Measurements from ENCODE around the gene GLTP.

DNA sequence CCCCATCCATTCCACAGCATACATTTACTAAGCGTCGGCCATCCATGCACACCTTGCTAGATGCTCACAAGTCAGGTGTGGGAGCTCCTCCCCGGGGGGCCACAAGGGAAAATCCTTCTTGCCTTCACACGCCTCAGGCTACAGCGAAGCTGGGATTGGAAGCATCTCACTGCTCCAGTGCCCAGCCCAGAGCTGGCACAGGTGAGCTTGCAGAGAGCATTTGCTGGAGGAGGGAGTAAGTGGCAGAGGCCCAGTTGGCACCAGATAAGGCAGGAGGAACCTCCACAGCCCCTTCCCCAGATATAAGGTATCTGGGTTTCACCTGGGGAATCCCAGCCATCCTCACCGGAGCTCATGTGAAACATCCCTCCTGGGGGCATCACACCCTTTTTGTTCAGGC is 49.0 kb downstream of the GLTP start:
- TF ChIP-seq EZH2phosphoT487 (IDR thresholded peaks at IDR 0.05; ENCODE audit: low read length) = no peak
- TF ChIP-seq, protein P1, sequence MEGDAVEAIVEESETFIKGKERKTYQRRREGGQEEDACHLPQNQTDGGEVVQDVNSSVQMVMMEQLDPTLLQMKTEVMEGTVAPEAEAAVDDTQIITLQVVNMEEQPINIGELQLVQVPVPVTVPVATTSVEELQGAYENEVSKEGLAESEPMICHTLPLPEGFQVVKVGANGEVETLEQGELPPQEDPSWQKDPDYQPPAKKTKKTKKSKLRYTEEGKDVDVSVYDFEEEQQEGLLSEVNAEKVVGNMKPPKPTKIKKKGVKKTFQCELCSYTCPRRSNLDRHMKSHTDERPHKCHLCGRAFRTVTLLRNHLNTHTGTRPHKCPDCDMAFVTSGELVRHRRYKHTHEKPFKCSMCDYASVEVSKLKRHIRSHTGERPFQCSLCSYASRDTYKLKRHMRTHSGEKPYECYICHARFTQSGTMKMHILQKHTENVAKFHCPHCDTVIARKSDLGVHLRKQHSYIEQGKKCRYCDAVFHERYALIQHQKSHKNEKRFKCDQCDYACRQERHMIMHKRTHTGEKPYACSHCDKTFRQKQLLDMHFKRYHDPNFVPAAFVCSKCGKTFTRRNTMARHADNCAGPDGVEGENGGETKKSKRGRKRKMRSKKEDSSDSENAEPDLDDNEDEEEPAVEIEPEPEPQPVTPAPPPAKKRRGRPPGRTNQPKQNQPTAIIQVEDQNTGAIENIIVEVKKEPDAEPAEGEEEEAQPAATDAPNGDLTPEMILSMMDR (IDR thresholded peaks at IDR 0.05; ENCODE audit: low read length) = no peak
- TF ChIP-seq EZH2 (optimal IDR thresholded peaks at IDR 0.05; ENCODE audit: low read depth, low read length) = no peak

Data from MM.1S (cell line).